ENCODE measurements around the gene GNAI3.
A peak's percentile ranks its signal among the peaks of the same experiment; 100 is the strongest.

- no peak for TF ChIP-seq CTCF (conservative IDR thresholded peaks at IDR 0.05)
- peak; percentile 19; the same call in 1 of the 2 replicates for TF ChIP-seq ZFX (IDR thresholded peaks at IDR 0.05)
Measured at GRCh38 chr1:109548321-109549267, at the start of gene GNAI3.
